ENCODE results near the gene C1QL1.

DNA sequence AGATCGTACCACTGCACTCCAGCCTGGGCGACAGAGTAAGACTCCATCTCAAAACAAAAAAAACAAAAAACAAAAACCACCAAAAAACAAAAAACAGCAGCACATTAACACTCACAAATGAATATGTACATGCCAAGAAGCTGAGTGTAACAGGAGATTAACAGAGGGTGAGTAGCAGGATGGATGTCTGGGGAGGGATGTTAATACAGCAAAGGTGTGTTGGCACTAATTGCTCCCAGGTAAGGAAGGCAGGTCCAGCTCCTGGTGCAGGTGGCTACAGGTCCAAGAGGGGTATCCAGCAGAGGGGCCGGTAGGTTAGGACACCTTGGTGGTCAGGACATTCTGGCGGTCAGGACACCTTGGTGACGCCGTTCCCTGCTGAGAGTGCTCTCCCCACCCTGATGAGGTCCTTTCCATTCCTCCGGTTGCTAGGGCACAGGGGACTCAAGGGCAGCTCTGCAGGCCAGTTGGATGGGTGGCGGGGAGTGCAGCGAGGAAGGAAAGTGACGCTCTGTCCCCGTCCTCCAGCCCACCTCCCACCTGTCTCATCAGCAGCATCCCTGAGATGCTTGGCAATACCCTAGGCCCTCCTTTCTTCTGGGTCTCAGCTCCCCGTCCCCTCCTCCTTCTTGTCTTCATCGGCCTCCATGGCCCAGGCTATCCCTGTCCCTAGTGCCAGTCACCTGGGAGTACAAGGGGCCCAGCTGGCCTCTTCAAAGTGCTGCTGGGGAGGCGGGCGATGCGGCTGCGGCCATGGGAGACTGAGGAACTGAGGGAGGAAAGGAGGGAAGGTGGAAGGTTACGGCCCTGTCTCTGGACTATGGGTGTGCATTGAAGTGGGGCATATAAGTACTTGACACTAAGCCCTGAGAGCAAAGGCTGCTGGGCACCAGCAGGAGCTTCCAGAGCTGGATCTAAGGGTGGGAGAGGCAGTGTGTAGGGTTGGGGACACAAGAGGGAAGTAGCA is 42.1 kb downstream of the C1QL1 start:
- TF ChIP-seq POLR2A (IDR thresholded peaks at IDR 0.05; ENCODE audit: low read length): no peak
- TF ChIP-seq GATA1 (IDR thresholded peaks at IDR 0.05; ENCODE audit: low read depth, low read length): no peak
